HuH-7 (cell line): ENCODE results near the gene KCNH1.

ENCODE experiments used
- DNase-seq: peaks from one replicate; pipeline ENCODE4 v3.0.0; 2011; ENCODE audit warnings: low spot score

Gene KCNH1

GRCh38 chr1:210646258-210646616 is 487.7 kb downstream of the KCNH1 start:
- DNase-seq: no peak

- no peak for DNase-seq
These were observed 488.2 kb downstream of the KCNH1 start for GRCh38 chr1:210645582-210646257.

DNA sequence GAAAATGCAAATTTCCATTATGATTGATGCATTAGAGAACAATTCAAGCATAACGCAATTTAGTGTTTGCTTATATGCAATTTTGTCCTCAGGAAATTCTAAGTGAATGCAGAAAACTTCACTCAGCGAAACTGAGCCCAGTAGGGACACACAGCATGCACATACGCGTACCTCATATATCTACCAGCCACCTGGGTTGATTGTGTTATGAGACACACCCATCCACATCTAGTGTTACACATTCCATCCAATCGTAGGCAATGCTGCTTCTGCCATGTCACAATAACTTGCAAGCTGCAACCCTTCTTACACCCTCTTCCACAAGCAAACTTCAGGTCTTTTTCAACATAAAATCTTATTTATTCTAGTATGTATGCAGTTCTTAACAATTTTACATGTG is 492.4 kb downstream of the KCNH1 start:
- DNase-seq: no peak

DNA sequence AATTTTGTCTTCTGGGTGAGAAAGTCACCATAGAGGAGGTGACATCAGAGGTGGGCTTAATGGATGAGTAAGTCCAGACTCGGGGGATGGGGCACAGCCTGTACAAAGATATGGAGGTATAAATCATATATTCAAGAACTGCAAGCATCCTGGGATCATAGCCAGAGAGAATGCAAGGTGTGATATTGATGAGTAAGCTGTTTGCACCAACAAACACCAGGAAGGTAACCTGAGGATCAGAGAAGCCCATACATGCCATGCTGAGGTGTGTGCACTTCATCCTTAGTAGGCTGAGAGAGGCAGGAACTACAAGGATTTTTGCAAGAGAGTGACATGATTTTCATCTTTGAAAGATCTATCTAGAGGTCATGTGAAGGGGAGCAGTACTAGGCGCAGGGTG is 498.8 kb downstream of the KCNH1 start:
- no peak for DNase-seq

DNA sequence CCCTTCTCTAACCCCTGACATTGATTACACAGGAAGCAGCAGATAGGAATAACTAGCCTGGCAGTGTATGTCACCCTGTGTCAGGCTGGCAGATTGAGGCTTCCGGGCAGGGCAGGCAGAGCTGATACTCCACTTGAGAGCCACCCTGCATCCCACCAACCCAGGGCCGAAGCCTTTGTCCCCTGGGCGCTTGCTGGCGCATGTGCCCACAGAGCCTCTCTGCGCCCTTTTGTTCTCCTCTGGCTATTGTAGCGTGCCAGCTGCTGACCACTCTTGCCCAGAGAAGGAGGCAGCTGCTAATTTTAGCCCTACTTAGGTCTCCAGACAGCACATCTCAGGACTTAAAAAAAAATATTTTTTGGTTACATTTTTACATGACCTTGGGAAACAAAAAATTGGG is 500.3 kb downstream of the KCNH1 start:
- DNase-seq: no peak

- DNase-seq: no peak
These were observed 500.8 kb downstream of the KCNH1 start for GRCh38 chr1:210633140-210633539.

DNA sequence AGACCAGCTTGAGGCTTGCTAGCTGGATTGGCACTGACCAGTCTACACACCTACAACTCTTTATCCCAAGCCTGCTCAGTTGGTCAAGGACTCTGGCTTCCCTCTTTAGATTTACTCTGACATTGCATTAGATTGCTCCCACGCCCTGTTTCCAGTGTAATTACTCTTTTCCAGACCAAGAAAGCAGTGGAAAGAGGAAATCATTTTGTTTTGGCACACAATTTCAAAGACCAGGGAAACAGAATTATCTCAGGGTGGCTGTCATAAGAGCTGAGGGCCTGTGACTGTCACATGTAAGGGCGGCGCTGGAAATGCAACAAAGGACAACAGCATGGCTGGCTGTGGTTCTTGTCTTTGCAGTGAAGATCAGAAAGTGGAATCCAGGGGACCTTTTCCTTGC is 502.5 kb downstream of the KCNH1 start:
- no peak for DNase-seq

DNA sequence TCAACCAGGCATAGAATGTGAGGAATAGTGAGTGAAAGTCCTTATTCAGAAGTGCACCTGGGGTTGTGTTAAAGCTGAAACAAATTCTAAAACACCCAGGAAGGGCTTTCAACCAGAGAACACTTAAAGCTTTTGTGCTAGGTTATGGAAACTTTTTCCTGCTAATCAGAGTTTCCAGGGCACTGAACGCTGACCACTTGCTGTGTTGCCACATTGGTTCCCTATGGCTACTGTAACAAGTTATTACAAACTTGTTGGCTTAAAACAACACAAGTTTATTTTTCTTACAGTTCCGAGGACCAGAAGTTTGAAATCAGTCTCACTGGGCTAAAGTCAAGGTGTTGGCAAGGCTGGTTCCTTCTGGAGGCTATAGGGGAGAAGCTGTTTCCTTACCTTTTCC is 504.7 kb downstream of the KCNH1 start:
- DNase-seq: no peak

- no peak for DNase-seq
These were observed 506.2 kb downstream of the KCNH1 start for GRCh38 chr1:210627755-210628154.
